GM18867 (cell line): ENCODE data around the gene PRRX2.
"Not testable (repeated sequence)": the region's sequence is repeated elsewhere in the genome, so short reads cannot be mapped to it uniquely, and the experiment has no call there.

ENCODE experiments used
- ATAC-seq: cut with Tn5 transposase; IDR thresholded peaks from one replicate; pipeline ENCODE4 v1.9.1; 2021; ENCODE audit warnings: mild to moderate bottlenecking, moderate library complexity; ENCODE audit not compliant: unreplicated experiment

The PRRX2 gene

GRCh38 chr9:129725795-129726251 lies 60.4 kb downstream of the PRRX2 start:
- ATAC-seq: no peak

- ATAC-seq: no peak
Observed at GRCh38 chr9:129726322-129727160, 61.1 kb downstream of the PRRX2 start.

GRCh38 chr9:129728744-129729143 lies 63.3 kb downstream of the PRRX2 start:
- no peak for ATAC-seq

- ATAC-seq: no peak
Observed at GRCh38 chr9:129731477-129732085, 66.1 kb downstream of the PRRX2 start.

GRCh38 chr9:129732100-129732499 lies 66.7 kb downstream of the PRRX2 start:
- no peak for ATAC-seq

DNA sequence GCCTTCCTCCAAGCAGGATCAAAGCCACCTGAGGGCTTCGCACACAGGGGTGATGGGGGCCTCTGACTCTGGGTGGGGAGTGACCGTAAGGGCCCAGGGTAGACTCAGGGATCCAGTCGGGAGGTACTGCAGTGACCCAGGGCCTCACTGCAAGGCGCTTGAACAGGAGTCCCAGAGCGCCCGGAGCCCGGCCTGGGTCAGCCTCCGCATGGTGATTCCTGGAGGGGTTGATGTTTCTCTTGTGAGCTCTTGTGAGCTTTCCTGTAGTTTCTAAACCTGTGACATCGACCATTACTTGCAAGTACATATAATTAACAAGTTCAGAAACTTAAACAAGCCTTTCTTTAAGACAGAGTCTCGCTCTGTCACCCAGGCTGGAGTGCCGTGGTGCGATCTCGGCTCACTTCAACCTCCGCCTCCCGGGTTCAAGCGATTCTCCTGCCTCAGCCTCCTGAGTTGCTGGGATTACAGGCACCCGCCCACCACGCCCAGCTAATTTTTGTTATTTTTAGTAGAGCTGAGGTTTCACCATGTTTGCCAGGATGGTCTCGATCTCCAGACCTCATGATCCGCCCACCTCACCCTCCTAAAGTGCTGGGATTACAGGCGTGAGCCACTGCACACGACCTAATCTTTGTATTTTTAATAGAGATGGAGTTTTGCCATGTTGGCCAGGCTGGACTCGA lies 67.6 kb downstream of the PRRX2 start:
- no peak for ATAC-seq

GRCh38 chr9:129733632-129733953 lies 68.1 kb downstream of the PRRX2 start:
- ATAC-seq: no peak

GRCh38 chr9:129735546-129735945 lies 70.1 kb downstream of the PRRX2 start:
- no peak for ATAC-seq

DNA sequence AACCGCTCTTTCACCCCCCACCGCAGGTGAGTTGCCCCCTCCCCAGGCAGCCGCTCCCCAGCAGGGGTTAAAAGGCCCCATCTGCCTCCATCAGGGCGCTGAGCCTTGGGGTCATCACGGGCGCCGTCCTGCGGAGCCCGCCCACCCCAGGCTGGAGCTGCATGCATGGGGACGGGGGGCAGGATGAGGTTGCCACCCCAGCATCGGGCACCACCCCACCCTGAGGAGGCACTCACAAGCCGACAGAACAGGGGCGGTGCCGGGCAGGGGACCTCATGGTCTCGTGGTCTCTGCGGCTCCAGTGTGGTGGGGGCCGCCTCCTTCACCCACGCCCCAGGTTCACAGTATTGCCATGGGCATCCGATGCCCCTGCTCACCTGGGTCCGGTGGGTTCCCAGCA lies 70.9 kb downstream of the PRRX2 start:
- ATAC-seq: no peak

GRCh38 chr9:129737479-129738274 lies 72.2 kb downstream of the PRRX2 start:
- ATAC-seq: no peak

- no peak for ATAC-seq
Observed at GRCh38 chr9:129739432-129739831, 74.0 kb downstream of the PRRX2 start.

GRCh38 chr9:129740174-129740573 lies 74.7 kb downstream of the PRRX2 start:
- no peak for ATAC-seq

DNA sequence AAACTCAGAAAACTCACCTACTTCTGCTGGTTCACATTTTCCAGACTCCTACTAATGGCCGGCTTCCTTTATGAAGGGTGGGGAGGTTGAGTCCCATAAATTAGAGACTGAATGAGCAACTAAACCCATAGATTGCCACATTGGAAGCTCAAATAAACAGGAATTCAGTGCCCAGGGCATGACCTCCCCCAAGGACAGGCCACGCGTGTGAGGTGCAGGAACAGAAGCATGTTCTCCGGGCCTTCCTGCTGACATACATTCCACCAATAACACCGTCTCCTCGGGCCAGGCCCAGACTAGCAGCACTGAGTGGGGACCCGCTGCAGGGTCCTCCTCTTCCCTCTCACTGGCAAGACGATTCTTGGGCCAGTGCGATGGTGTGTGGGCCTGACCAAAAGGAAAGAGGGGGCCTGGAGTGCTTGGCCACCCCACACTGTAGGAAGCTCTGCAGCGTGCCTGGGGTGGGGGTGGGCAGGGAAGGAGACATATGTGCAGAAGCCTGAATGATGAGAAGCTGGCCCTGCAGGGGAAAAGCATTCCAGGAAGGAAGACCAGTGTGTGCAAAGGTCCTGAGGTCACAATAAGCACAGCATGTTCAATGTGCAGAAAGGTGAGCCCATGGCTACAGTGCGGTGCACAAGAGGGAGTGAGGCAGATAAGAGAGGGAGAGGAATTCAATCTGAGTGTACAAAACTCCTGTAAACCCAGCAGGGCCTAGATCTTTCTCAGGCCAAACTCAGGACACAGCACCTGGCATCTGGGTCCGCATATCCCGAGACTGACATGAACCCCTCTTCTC lies 75.4 kb downstream of the PRRX2 start:
- ATAC-seq: no peak

DNA sequence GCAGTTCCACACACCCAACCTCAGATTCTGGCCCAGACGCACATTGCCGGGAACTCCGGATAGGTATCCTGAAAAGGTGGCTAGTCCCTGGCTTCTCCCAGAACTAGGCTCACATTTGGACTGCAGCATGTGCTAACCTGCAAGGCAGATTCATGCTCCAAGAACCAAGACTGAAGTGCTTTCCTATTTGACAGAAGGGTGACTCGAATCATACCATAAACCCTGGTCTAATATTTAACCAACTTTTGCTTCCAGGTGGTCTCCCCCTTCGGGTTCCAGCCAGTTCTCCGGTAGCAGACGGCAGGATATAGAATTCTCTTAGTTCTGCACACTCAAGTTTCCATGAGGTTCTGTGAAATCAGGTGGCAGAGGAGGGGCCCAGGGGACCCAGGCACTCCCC lies 79.8 kb downstream of the PRRX2 start:
- no peak for ATAC-seq

DNA sequence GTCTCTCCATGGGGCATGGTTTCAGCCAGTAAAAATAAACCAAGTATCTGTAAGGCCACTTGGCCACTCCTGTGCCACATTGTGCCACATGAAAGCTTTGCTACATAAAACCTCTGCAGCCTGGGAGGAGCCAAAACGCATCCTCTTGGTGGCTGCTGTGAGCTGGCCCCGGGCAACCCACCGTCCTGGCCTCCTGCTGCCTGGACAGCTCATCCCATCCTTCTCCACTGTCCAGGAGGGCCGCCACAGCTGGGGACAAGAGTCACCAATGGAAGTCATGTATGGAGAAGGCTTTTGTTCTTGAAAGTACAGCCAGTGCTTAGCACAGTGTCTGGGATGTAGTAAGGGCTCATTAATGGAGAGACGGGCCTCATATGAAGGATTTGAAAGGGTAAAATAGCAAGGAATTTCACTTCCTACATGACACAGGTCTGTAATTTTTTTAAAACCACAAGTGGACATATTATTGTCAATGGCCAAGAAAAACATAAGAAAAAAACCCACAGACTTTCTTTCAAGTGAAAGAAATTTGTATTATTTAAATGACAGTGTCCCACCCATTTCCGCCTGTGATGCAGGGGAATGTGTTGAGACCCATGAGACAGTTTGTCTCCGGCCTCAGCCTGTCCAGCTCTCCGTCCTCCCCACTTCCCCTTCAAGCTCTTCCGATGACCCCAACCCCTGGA lies 80.8 kb downstream of the PRRX2 start:
- no peak for ATAC-seq

DNA sequence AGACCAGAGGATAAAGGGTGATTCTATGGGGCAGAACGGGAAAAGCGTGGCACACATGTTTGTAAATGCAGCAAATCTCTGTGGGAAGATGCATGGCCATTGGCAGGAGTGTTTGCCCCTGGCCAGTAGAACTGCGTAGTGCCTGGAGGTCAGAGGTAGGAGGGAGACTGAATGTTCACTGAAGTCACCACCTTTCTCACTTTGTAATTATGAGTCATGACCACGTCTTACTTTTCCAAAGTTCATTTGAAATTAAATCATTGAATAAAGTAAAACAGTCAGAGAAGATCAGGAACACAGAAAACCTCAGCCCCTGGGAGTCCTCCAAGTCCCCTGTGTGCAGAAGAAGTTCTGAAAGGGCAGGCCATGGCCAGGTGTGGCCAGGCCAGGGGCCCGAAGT lies 82.8 kb downstream of the PRRX2 start:
- no peak for ATAC-seq

DNA sequence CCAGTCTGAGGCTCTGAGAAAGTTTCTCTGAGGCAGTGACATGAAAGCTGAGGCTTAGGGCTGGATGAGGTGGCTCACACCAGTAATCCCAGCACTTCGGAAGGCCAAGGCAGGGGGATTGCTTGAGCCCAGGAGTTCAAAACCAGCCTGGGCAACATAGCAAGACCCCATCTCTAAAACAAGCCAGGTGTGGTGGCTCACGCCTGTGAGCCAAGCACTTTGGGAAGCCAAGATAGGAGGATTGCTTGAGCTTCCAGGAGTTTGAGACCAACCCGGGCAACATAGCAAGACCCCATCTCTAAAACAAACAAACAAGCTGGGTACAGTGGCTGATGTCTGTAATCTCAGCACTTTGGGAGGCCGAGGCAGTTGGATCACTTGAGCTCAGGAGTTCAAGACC lies 83.6 kb downstream of the PRRX2 start:
- ATAC-seq: not testable (repeated sequence)

DNA sequence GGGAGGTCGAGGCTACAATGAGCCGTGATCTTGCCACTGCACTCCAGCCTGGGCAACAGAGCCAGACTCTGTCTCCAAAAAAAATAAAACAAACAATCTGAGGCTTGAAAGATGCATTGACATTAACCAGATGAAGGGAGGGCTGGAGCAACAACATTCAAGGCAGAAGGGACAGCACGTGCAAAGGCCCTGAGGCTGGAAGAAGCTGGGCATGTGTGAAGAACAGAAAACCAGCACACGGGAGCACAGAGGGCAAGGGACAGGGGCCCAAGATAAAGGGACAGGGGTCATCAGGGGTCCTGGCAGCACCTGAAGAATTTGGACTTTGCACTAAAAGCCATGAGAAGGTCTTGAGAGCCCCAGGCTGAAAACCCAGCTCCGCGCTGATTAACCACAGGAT lies 84.1 kb downstream of the PRRX2 start:
- no peak for ATAC-seq

GRCh38 chr9:129750013-129750638 lies 84.7 kb downstream of the PRRX2 start:
- ATAC-seq: no peak
